Suprapubic skin (tissue), 4 donors: ENCODE measurements around the gene ADCY3. TPM values are rescaled to one million over a fixed set of nuclear protein-coding genes. Genes with fewer than 3 reads are reported as not detected.

ENCODE experiments used
- DNase-seq, 2 donors: peaks; one replicate each; pipeline ENCODE4 v3.0.0-alpha.2; 2019; ENCODE audit warnings: low spot score in 2 of 2
- H3K27ac ChIP-seq: fragments of 200-600 bp; sonication (generic); one replicate; pipeline ENCODE4 v1.5.1; 2019
- H3K27me3 ChIP-seq: fragments of 200-600 bp; sonication (generic); one replicate; pipeline ENCODE4 v1.5.1; 2019
- H3K36me3 ChIP-seq: fragments of 200-600 bp; sonication (generic); one replicate; pipeline ENCODE4 v1.5.1; 2019
- H3K4me1 ChIP-seq: fragments of 200-600 bp; sonication (generic); one replicate; pipeline ENCODE4 v1.5.1; 2019
- H3K4me3 ChIP-seq: fragments of 200-600 bp; sonication (generic); one replicate; pipeline ENCODE4 v1.5.1; 2019; ENCODE audit warnings: mild to moderate bottlenecking
- H3K9me3 ChIP-seq: fragments of 200-600 bp; sonication (generic); one replicate; pipeline ENCODE4 v1.5.1; 2019
- CTCF ChIP-seq, 2 donors: fragments of 200-600 bp in 1 of 2; fragments of 450-650 bp in 1 of 2; sonication (generic) in 1 of 2; IDR thresholded peaks; one replicate each; pipeline ENCODE4 v1.5.1; 2016 to 2019; ENCODE audit warnings: antibody characterized with exemption in 2 of 2, mild to moderate bottlenecking in 1 of 2, moderate library complexity in 1 of 2
- EP300 ChIP-seq: sonication (generic); formaldehyde crosslinking; IDR thresholded peaks from one replicate; pipeline ENCODE4 v1.6.1; 2017; ENCODE audit warnings: antibody characterized with exemption
- POLR2A ChIP-seq, 2 donors: fragments of 450-650 bp; IDR thresholded peaks; one replicate each; pipeline ENCODE4 v1.6.1; 2017; ENCODE audit warnings: antibody characterized with exemption in 2 of 2, mild to moderate bottlenecking in 2 of 2, moderate library complexity in 2 of 2
- POLR2AphosphoS5 ChIP-seq, 3 donors: sonication (generic); formaldehyde crosslinking; IDR thresholded peaks; one replicate each; pipeline ENCODE4 v1.6.1; 2017; ENCODE audit warnings: antibody characterized with exemption in 3 of 3
- WGBS: methylation state at CpG from one replicate; pipeline ENCODE4 v1.1.5; 2018; 5-methylcytosine and 5-hydroxymethylcytosine counted together
- total RNA-seq, 4 donors: library from RNA; depleted of rRNA; stranded (reverse); fragments of >200 nt; gene quantifications; one replicate each; pipeline ENCODE4 v1.1.0, GENCODE V29; 2016

The ADCY3 gene
- total RNA-seq, 4 donors from 2014 or later: 45.2 to 108 (median 66.9) TPM

- Histone ChIP-seq H3K27me3 (no peaks in the 10 kb centered on the region), H3K4me1 (no peaks in the 10 kb centered on the region), H3K9me3 (no peaks in the 10 kb centered on the region), H3K4me3 (no peak overlapping the region), H3K36me3 (peaks cover 58% of the 10 kb centered on the region), H3K27ac (no peak overlapping the region)
- DNase-seq: no peak
- TF ChIP-seq CTCF (IDR thresholded peaks at IDR 0.05): no peak
- WGBS: 93% methylated on average over 10 of the region's 15 CpGs
Measured at GRCh38 chr2:24821433-24821891, 98.6 kb downstream of the ADCY3 start.

GRCh38 chr2:24820598-24821432, 99.2 kb downstream of the ADCY3 start:
- H3K9me3 ChIP-seq: no peaks in the 10 kb centered on the region

DNA sequence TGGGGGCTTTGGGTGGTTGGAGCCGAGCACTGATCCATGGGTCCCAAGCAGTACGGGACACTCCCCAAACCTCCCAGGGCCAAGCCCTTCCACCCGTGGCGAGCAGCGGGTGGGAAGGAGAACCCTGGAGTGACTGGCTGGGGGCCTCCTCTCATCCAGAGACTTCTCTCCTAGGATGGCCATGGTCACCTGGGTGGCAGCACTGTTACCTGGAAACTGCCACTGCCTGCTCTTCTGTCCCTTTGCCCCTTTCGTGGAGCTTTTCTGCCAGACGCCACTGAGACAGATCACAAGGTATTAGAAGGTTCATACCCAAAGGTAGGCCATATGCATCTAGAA, 99.9 kb downstream of the ADCY3 start:
- Histone ChIP-seq H3K36me3 (peaks cover 65% of the 10 kb centered on the region), H3K4me1 (no peaks in the 10 kb centered on the region), H3K4me3 (no peak overlapping the region), H3K27ac (no peak overlapping the region), H3K9me3 (no peaks in the 10 kb centered on the region), H3K27me3 (no peaks in the 10 kb centered on the region)
- TF ChIP-seq POLR2A (IDR thresholded peaks at IDR 0.05): no peak
- TF ChIP-seq CTCF (IDR thresholded peaks at IDR 0.05): no peak
- no peak for TF ChIP-seq EP300
- TF ChIP-seq POLR2AphosphoS5 (IDR thresholded peaks at IDR 0.05): no peak
- WGBS: 93% methylated on average over 7 of the region's 7 CpGs
- no peak for DNase-seq

More at GRCh38 chr2:24820598-24821432, 99.2 kb downstream of the ADCY3 start:
- H3K27me3 ChIP-seq: no peaks in the 10 kb centered on the region
- TF ChIP-seq CTCF (IDR thresholded peaks at IDR 0.05) (no peak), POLR2AphosphoS5 (IDR thresholded peaks at IDR 0.05) (no peak), POLR2A (IDR thresholded peaks at IDR 0.05) (no peak), EP300 (no peak)
- no peak overlapping the region for H3K4me3 ChIP-seq
- H3K36me3 ChIP-seq: peaks cover 65% of the 10 kb centered on the region
- 91% methylated on average over 16 of the region's 17 CpGs for WGBS
- no peak for DNase-seq
- H3K27ac ChIP-seq: no peak overlapping the region
- H3K4me1 ChIP-seq: no peaks in the 10 kb centered on the region

- Histone ChIP-seq H3K27me3 (no peaks in the 10 kb centered on the region), H3K9me3 (no peaks in the 10 kb centered on the region), H3K4me3 (no peak overlapping the region), H3K36me3 (peaks cover 65% of the 10 kb centered on the region), H3K27ac (no peak overlapping the region), H3K4me1 (no peaks in the 10 kb centered on the region)
- WGBS: 83% methylated on average over 14 of the region's 21 CpGs
- TF ChIP-seq EP300 (no peak), POLR2A (IDR thresholded peaks at IDR 0.05) (no peak), POLR2AphosphoS5 (IDR thresholded peaks at IDR 0.05) (no peak), CTCF (IDR thresholded peaks at IDR 0.05) (no peak)
- no peak for DNase-seq
Measured at GRCh38 chr2:24819442-24820174, 100.4 kb downstream of the ADCY3 start.

GRCh38 chr2:24818721-24819167, 101.3 kb downstream of the ADCY3 start:
- no peak overlapping the region for H3K4me3 ChIP-seq
- H3K27ac ChIP-seq: no peak overlapping the region
- H3K27me3 ChIP-seq: no peaks in the 10 kb centered on the region
- no peaks in the 10 kb centered on the region for H3K9me3 ChIP-seq
- no peak for DNase-seq
- 76% methylated on average over 9 of the region's 9 CpGs for WGBS
- no peak for TF ChIP-seq CTCF (IDR thresholded peaks at IDR 0.05)
- no peak for TF ChIP-seq POLR2AphosphoS5 (IDR thresholded peaks at IDR 0.05)
- no peak for TF ChIP-seq EP300
- TF ChIP-seq POLR2A (IDR thresholded peaks at IDR 0.05): no peak
- H3K4me1 ChIP-seq: no peaks in the 10 kb centered on the region
- peaks cover 65% of the 10 kb centered on the region for H3K36me3 ChIP-seq
